ENCODE measurements around the gene DNAJC27.

The DNAJC27 gene

GRCh38 chr2:24898122-24899109, 73.3 kb downstream of the DNAJC27 start:
- Histone ChIP-seq H3K9me3 (replicated peaks in 1 of 11) (peaks cover 56 to 62% (median 59%) of the 10 kb centered on the region in 11 experiments), H3K36me3 (peaks cover 23 to 86% (median 73%) of the 10 kb centered on the region in 11 experiments), H3K4me3 (no peak overlapping the region), H3K27ac (no peak overlapping the region), H3K4me1 (peaks cover 0 to 9% (median 6%) of the 10 kb centered on the region in 10 experiments; a peak in 11 of 20 replicates), H3K27me3 (no peaks in the 10 kb centered on the region), H4K20me1 (no peaks in the 10 kb centered on the region), H3K4me2 (no peak overlapping the region), H3K9ac (no peak overlapping the region)
- TF ChIP-seq Cebpa-rat (IDR thresholded peaks at IDR 0.05): no peak

- H3K4me2 ChIP-seq: no peak overlapping the region
- H3K9ac ChIP-seq: no peak overlapping the region
- H3K4me1 ChIP-seq: peaks cover 0 to 6% (median 0%) of the 10 kb centered on the region in 10 experiments; a peak in 4 of 20 replicates
- peaks cover 23 to 76% (median 66%) of the 10 kb centered on the region in 11 experiments for H3K36me3 ChIP-seq
- no peak overlapping the region for H3K4me3 ChIP-seq
- no peaks in the 10 kb centered on the region for H4K20me1 ChIP-seq
- no peak overlapping the region for H3K27ac ChIP-seq
- no peaks in the 10 kb centered on the region for H3K27me3 ChIP-seq
- peaks cover 75 to 84% (median 80%) of the 10 kb centered on the region in 11 experiments for H3K9me3 ChIP-seq (replicated peaks in 1 of 11)
- TF ChIP-seq Cebpa-rat (IDR thresholded peaks at IDR 0.05): no peak
These were observed 77.0 kb downstream of the DNAJC27 start for GRCh38 chr2:24894750-24895149.

- H3K36me3 ChIP-seq: peaks cover 23 to 68% (median 59%) of the 10 kb centered on the region in 11 experiments
- no peak overlapping the region for H3K4me3 ChIP-seq
- H3K4me2 ChIP-seq: no peak overlapping the region
- no peaks in the 10 kb centered on the region for H4K20me1 ChIP-seq
- peaks cover 0 to 8% (median 6%) of the 10 kb centered on the region in 10 experiments; a peak in 13 of 20 replicates for H3K4me1 ChIP-seq
- H3K9ac ChIP-seq: no peak overlapping the region
- TF ChIP-seq Cebpa-rat (IDR thresholded peaks at IDR 0.05): no peak
- H3K27ac ChIP-seq: no peak overlapping the region
- H3K27me3 ChIP-seq: no peaks in the 10 kb centered on the region
- H3K9me3 ChIP-seq (replicated peaks in 1 of 11): peaks cover 72 to 79% (median 75%) of the 10 kb centered on the region in 11 experiments
These were observed 77.8 kb downstream of the DNAJC27 start for GRCh38 chr2:24893934-24894333.

Measured in BLaER1 treated with 17β-estradiol and CSF1 and Interleukin-3, amounts not matched to agents 10 nM and 100 nM (cell line).